COLO668 (cell line): Measurements from ENCODE around the gene CD4.

ENCODE experiments used
- DNase-seq: peaks from one replicate; lab custom pipeline; 2025; ENCODE audit not compliant: unreplicated experiment; lab: John Stamatoyannopoulos, UW

CD4 gene

GRCh38 chr12:6827437-6827911 is 38.1 kb downstream of the CD4 start:
- DNase-seq: peak; percentile 30

- DNase-seq: peak; percentile 14
Measured at GRCh38 chr12:6827982-6828780, 38.9 kb downstream of the CD4 start, which contains the start of gene P3H3. Gene P3H3 (plus strand): TSS chr12:6828407. CDS start chr12:6828441, 34 bp downstream.

GRCh38 chr12:6828781-6829535 is 39.6 kb downstream of the CD4 start:
- no peak for DNase-seq

GRCh38 chr12:6829536-6830220 is 40.4 kb downstream of the CD4 start:
- DNase-seq: no peak

- DNase-seq: no peak
Measured at GRCh38 chr12:6830286-6830890, 41.1 kb downstream of the CD4 start.

- DNase-seq: no peak
Measured at GRCh38 chr12:6830999-6831398, 41.7 kb downstream of the CD4 start.

- no peak for DNase-seq
Measured at GRCh38 chr12:6831450-6831995, 42.2 kb downstream of the CD4 start.

- no peak for DNase-seq
Measured at GRCh38 chr12:6832125-6832524, 42.8 kb downstream of the CD4 start.

GRCh38 chr12:6833189-6833890 is 44.0 kb downstream of the CD4 start:
- no peak for DNase-seq

GRCh38 chr12:6834254-6834653 is 44.9 kb downstream of the CD4 start:
- no peak for DNase-seq

GRCh38 chr12:6834873-6835272 is 45.5 kb downstream of the CD4 start:
- no peak for DNase-seq

GRCh38 chr12:6836851-6837250 is 47.5 kb downstream of the CD4 start:
- no peak for DNase-seq

- DNase-seq: no peak
Measured at GRCh38 chr12:6837370-6838060, 48.2 kb downstream of the CD4 start.

- DNase-seq: no peak
Measured at GRCh38 chr12:6838854-6839253, 49.5 kb downstream of the CD4 start.

- peak; percentile 72 for DNase-seq
Measured at GRCh38 chr12:6839482-6840201, 50.3 kb downstream of the CD4 start.

- DNase-seq: no peak
Measured at GRCh38 chr12:6840330-6840729, 51.0 kb downstream of the CD4 start.

- no peak for DNase-seq
Measured at GRCh38 chr12:6840761-6841515, 51.6 kb downstream of the CD4 start, which contains the start of gene GNB3. Gene GNB3 (plus strand): TSS chr12:6840925. CDS start chr12:6841288, 363 bp downstream.

GRCh38 chr12:6842075-6842474 is 52.7 kb downstream of the CD4 start:
- no peak for DNase-seq
